NCI-H524 (cell line): ENCODE results near the gene TCF7L1.

Experiments
- DNase-seq, 2 experiments: peaks; one replicate each; lab custom pipeline; 2025; lab: John Stamatoyannopoulos, UW

The TCF7L1 gene

GRCh38 chr2:85162746-85163301 lies 29.6 kb downstream of the TCF7L1 start:
- DNase-seq = no peak

- DNase-seq = no peak
Observed at GRCh38 chr2:85163675-85164074, 30.5 kb downstream of the TCF7L1 start.

- DNase-seq = no peak
Observed at GRCh38 chr2:85164145-85164569, 31.0 kb downstream of the TCF7L1 start.

GRCh38 chr2:85165088-85165690 lies 32.0 kb downstream of the TCF7L1 start:
- no peak for DNase-seq

- DNase-seq = no peak
Observed at GRCh38 chr2:85166021-85166420, 32.8 kb downstream of the TCF7L1 start.

GRCh38 chr2:85167479-85167878 lies 34.3 kb downstream of the TCF7L1 start:
- DNase-seq = no peak

GRCh38 chr2:85168942-85169341 lies 35.8 kb downstream of the TCF7L1 start:
- no peak for DNase-seq

GRCh38 chr2:85169581-85169980 lies 36.4 kb downstream of the TCF7L1 start:
- no peak for DNase-seq

GRCh38 chr2:85170938-85171475 lies 37.8 kb downstream of the TCF7L1 start:
- DNase-seq = no peak

GRCh38 chr2:85171916-85172315 lies 38.7 kb downstream of the TCF7L1 start:
- DNase-seq = no peak

GRCh38 chr2:85173909-85174308 lies 40.7 kb downstream of the TCF7L1 start:
- no peak for DNase-seq

GRCh38 chr2:85174943-85175342 lies 41.8 kb downstream of the TCF7L1 start:
- no peak for DNase-seq

GRCh38 chr2:85175369-85176299 lies 42.4 kb downstream of the TCF7L1 start:
- DNase-seq = no peak

- DNase-seq = no peak
Observed at GRCh38 chr2:85177031-85177824, 44.0 kb downstream of the TCF7L1 start.

- DNase-seq = no peak
Observed at GRCh38 chr2:85178154-85178553, 45.0 kb downstream of the TCF7L1 start.

GRCh38 chr2:85178980-85179411 lies 45.8 kb downstream of the TCF7L1 start:
- no peak for DNase-seq

GRCh38 chr2:85179541-85179940 lies 46.3 kb downstream of the TCF7L1 start:
- no peak for DNase-seq

- DNase-seq = no peak
Observed at GRCh38 chr2:85180322-85181133, 47.3 kb downstream of the TCF7L1 start.

GRCh38 chr2:85181134-85181631 lies 48.0 kb downstream of the TCF7L1 start:
- DNase-seq = no peak

- DNase-seq = no peak
Observed at GRCh38 chr2:85181844-85182456, 48.8 kb downstream of the TCF7L1 start.
